C4-2B (cell line): ENCODE measurements around the gene HCST.

ENCODE experiments used
- ZFX ChIP-seq: fragments of 450-650 bp; IDR thresholded peaks from 2 replicates; pipeline ENCODE4 v1.6.1; 2017
- TF ChIP-seq, protein P1 (sequence below): fragments of 450-650 bp; conservative IDR thresholded peaks from 2 replicates; pipeline ENCODE4 v1.5.1; 2017; ENCODE audit warnings: mild to moderate bottlenecking

DNA sequence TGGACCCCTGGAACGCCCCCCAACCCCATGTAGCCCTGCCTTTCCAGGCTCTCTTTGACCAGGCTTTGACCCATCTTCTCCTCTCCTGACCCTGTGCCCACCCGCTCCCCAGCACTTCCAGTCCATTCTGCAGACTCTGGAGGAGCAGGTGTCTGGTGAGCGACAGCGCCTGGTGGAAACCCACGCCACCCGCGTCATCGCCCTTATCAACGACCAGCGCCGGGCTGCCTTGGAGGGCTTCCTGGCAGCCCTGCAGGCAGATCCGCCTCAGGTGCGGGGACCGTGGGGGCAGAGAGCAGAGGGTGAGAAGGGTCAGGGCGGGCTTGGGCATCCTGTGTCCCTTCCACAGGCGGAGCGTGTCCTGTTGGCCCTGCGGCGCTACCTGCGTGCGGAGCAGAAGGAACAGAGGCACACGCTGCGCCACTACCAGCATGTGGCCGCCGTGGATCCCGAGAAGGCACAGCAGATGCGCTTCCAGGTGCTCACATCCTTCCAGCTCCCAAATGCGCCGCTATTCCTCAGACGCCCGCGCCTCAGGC lies 27.9 kb upstream of the HCST start:
- TF ChIP-seq, protein P1, sequence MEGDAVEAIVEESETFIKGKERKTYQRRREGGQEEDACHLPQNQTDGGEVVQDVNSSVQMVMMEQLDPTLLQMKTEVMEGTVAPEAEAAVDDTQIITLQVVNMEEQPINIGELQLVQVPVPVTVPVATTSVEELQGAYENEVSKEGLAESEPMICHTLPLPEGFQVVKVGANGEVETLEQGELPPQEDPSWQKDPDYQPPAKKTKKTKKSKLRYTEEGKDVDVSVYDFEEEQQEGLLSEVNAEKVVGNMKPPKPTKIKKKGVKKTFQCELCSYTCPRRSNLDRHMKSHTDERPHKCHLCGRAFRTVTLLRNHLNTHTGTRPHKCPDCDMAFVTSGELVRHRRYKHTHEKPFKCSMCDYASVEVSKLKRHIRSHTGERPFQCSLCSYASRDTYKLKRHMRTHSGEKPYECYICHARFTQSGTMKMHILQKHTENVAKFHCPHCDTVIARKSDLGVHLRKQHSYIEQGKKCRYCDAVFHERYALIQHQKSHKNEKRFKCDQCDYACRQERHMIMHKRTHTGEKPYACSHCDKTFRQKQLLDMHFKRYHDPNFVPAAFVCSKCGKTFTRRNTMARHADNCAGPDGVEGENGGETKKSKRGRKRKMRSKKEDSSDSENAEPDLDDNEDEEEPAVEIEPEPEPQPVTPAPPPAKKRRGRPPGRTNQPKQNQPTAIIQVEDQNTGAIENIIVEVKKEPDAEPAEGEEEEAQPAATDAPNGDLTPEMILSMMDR, result no peak
- TF ChIP-seq ZFX, result no peak
